CD4-positive, alpha-beta T cell (primary cell): ENCODE results near the gene CLRN3. TPM values are rescaled to one million over a fixed set of nuclear protein-coding genes. Genes with fewer than 3 reads are reported as not detected.

Source experiments
- ATAC-seq: fragments of 200-7000 bp; cut with Tn5 transposase; one replicate; pipeline ENCODE4 v1.10.0; 2022; ENCODE audit warnings: mild to moderate bottlenecking; ENCODE audit not compliant: poor library complexity
- CTCF ChIA-PET: fragments of 350-600 bp; sonication (Branson Sonifier 250); formaldehyde crosslinking; loops from one replicate; lab custom pipeline; 2021; ENCODE audit warnings: antibody characterized with exemption, inconsistent platforms; lab: Charles Lee
- POLR2A ChIA-PET: fragments of 350-600 bp; sonication (Branson Sonifier 250); formaldehyde crosslinking; loops from one replicate; lab custom pipeline; 2021; ENCODE audit warnings: antibody characterized with exemption, inconsistent platforms; lab: Charles Lee
- DNase-seq, 14 experiments: peaks; one replicate each; pipeline ENCODE4 v3.0.0-alpha.2; 2013 to 2020; ENCODE audit warnings: mixed read lengths in 2 of 14
- H3K27ac ChIP-seq, 2 donors: one replicate each; pipeline versions ENCODE4 v1.5.1 to v1.7.0; 2013; ENCODE audit warnings: low read length in 2 of 2, low read depth in 1 of 2, mild to moderate bottlenecking in 1 of 2
- H3K27me3 ChIP-seq, 2 experiments: 1 replicate in 1 of 2; 2 replicates in 1 of 2; pipeline versions ENCODE4 v1.6.1 to v1.7.0; 2013; ENCODE audit warnings: low read length in 2 of 2, control low read depth in 1 of 2, mild to moderate bottlenecking in 1 of 2, moderate library complexity in 1 of 2; ENCODE audit not compliant: insufficient read depth in 2 of 2, control insufficient read depth in 1 of 2
- H3K36me3 ChIP-seq: one replicate; pipeline ENCODE4 v1.6.1; 2013; ENCODE audit warnings: low read length, control low read depth; ENCODE audit not compliant: insufficient read depth
- H3K4me1 ChIP-seq: one replicate; pipeline ENCODE4 v1.6.1; 2013; ENCODE audit warnings: low read length, control low read depth; ENCODE audit not compliant: insufficient read depth
- H3K4me3 ChIP-seq: one replicate; pipeline ENCODE4 v1.5.1; 2013; ENCODE audit warnings: mild to moderate bottlenecking, low read length, moderate library complexity
- H3K9me3 ChIP-seq, 2 experiments: 1 replicate in 1 of 2; 2 replicates in 1 of 2; pipeline versions ENCODE4 v1.6.1 to v1.7.0; 2013; ENCODE audit warnings: low read length in 2 of 2, mild to moderate bottlenecking in 2 of 2, control low read depth in 1 of 2, moderate library complexity in 1 of 2; ENCODE audit not compliant: control insufficient read depth in 1 of 2, insufficient read depth in 1 of 2
- H3K27ac Mint-ChIP-seq: one replicate; pipeline ENCODE4 v1.8.0; 2020; ENCODE audit warnings: mixed read lengths
- H3K27me3 Mint-ChIP-seq: one replicate; pipeline ENCODE4 v1.8.0; 2021; ENCODE audit warnings: mixed read lengths
- H3K36me3 Mint-ChIP-seq: one replicate; pipeline ENCODE4 v1.8.0; 2021; ENCODE audit warnings: low read depth, mixed read lengths
- H3K4me1 Mint-ChIP-seq: one replicate; pipeline ENCODE4 v1.8.0; 2021; ENCODE audit warnings: low read depth, mixed read lengths
- H3K4me3 Mint-ChIP-seq: one replicate; pipeline ENCODE4 v1.8.0; 2020; ENCODE audit warnings: mild to moderate bottlenecking, mixed read lengths
- H3K9me3 Mint-ChIP-seq: one replicate; pipeline ENCODE4 v1.8.0; 2020; ENCODE audit warnings: mixed read lengths
- CTCF ChIP-seq: fragments of 200-600 bp; IDR thresholded peaks from one replicate; pipeline ENCODE4 v1.8.0; 2022; ENCODE audit warnings: antibody characterized with exemption, mild to moderate bottlenecking
- intact Hi-C, 2 experiments: fragments of 100-400 bp; cut with DNase I in 1 of 2; cut with micrococcal nuclease in 1 of 2; formaldehyde crosslinking; loops; one replicate each; pipeline versions ENCODE4 v1.15.1 to v1.9.0; 2023 to 2025; cut with DNase I, micrococcal nuclease
- total RNA-seq, 174 experiments: library from RNA in 2 of 174; stranded (reverse) in 2 of 174; gene quantifications; one replicate each; pipeline ENCODE4 v1.2.3 and lab custom pipeline; 2021 to 2026

CLRN3 gene
- total RNA-seq, 2 experiments from 2014 or later: not detected

GRCh38 chr10:127889605-127890195 is 3.0 kb downstream of the CLRN3 start:
- H3K9me3 ChIP-seq: no peaks in the 10 kb centered on the region
- H3K27ac ChIP-seq: no peak overlapping the region
- POLR2A ChIA-PET: no interaction called here
- Mint-ChIP-seq H3K36me3 (no peaks in the 10 kb centered on the region), H3K4me3 (no peak overlapping the region), H3K27me3 (peaks cover 4% of the 10 kb centered on the region), H3K4me1 (no peaks in the 10 kb centered on the region), H3K27ac (no peak overlapping the region), H3K9me3 (no peaks in the 10 kb centered on the region)
- CTCF ChIA-PET: no interaction called here
- intact Hi-C loops: no loop called here
- H3K4me3 ChIP-seq: no peak overlapping the region
- no peaks in the 10 kb centered on the region for H3K27me3 ChIP-seq
- H3K36me3 ChIP-seq: no peaks in the 10 kb centered on the region
- TF ChIP-seq CTCF: no peak
- no peak for ATAC-seq
- peak in 1 of 14 experiments; percentile 44 for DNase-seq
- no peaks in the 10 kb centered on the region for H3K4me1 ChIP-seq

GRCh38 chr10:127888521-127889312 is 4.0 kb downstream of the CLRN3 start:
- DNase-seq (no peak), ATAC-seq (no peak)
- Histone ChIP-seq H3K4me3 (no peak overlapping the region), H3K4me1 (no peaks in the 10 kb centered on the region), H3K27me3 (no peaks in the 10 kb centered on the region), H3K36me3 (no peaks in the 10 kb centered on the region), H3K27ac (no peak overlapping the region), H3K9me3 (no peaks in the 10 kb centered on the region)
- Mint-ChIP-seq H3K36me3 (no peaks in the 10 kb centered on the region), H3K9me3 (no peaks in the 10 kb centered on the region), H3K4me1 (no peaks in the 10 kb centered on the region), H3K27me3 (peaks cover 4% of the 10 kb centered on the region), H3K4me3 (no peak overlapping the region), H3K27ac (no peak overlapping the region)
- POLR2A ChIA-PET: no interaction called here
- TF ChIP-seq CTCF: no peak
- CTCF ChIA-PET: no interaction called here
- intact Hi-C loops: no loop called here

GRCh38 chr10:127887541-127888415 is 5.0 kb downstream of the CLRN3 start:
- Histone ChIP-seq H3K27ac (no peak overlapping the region), H3K4me3 (no peak overlapping the region), H3K9me3 (no peaks in the 10 kb centered on the region), H3K27me3 (no peaks in the 10 kb centered on the region), H3K4me1 (no peaks in the 10 kb centered on the region), H3K36me3 (no peaks in the 10 kb centered on the region)
- Mint-ChIP-seq H3K4me3 (no peak overlapping the region), H3K27me3 (peaks cover 4% of the 10 kb centered on the region), H3K9me3 (no peaks in the 10 kb centered on the region), H3K27ac (no peak overlapping the region), H3K4me1 (no peaks in the 10 kb centered on the region), H3K36me3 (no peaks in the 10 kb centered on the region)
- intact Hi-C loops: no loop called here
- TF ChIP-seq CTCF: no peak
- POLR2A ChIA-PET: no interaction called here
- CTCF ChIA-PET: no interaction called here
- no peak for ATAC-seq
- DNase-seq: no peak
